Measurements from ENCODE around the gene STRA6.

The STRA6 gene

GRCh38 chr15:74243431-74243830 is 40.8 kb upstream of the STRA6 start:
- peaks cover 37% of the 10 kb centered on the region for H3K4me1 ChIP-seq (ENCODE audit: insufficient read depth, insufficient read length)
- no peaks in the 10 kb centered on the region for H3K9me3 ChIP-seq (ENCODE audit: insufficient read depth, low read length)
- H3K9ac ChIP-seq (ENCODE audit: insufficient read length, low read depth) = no peak overlapping the region
- no peaks in the 10 kb centered on the region for H3K36me3 ChIP-seq (ENCODE audit: insufficient read depth, insufficient read length, low read length)
- H3K27me3 ChIP-seq (ENCODE audit: insufficient read depth, insufficient read length) = peaks cover 16% of the 10 kb centered on the region
- no peak for TF ChIP-seq SUZ12 (IDR thresholded peaks at IDR 0.05; ENCODE audit: extremely low read depth, insufficient read depth, insufficient read length)
- TF ChIP-seq YY1 (IDR thresholded peaks at IDR 0.05; ENCODE audit: insufficient read depth, insufficient read length) = no peak
- TF ChIP-seq ZNF274 (IDR thresholded peaks at IDR 0.05; ENCODE audit: low read depth, low read length) = no peak
- H3K4me3 ChIP-seq (ENCODE audit: insufficient read length, low read depth) = no peak overlapping the region
- DNase-seq (ENCODE audit: low read depth, low spot score) = no peak

DNA sequence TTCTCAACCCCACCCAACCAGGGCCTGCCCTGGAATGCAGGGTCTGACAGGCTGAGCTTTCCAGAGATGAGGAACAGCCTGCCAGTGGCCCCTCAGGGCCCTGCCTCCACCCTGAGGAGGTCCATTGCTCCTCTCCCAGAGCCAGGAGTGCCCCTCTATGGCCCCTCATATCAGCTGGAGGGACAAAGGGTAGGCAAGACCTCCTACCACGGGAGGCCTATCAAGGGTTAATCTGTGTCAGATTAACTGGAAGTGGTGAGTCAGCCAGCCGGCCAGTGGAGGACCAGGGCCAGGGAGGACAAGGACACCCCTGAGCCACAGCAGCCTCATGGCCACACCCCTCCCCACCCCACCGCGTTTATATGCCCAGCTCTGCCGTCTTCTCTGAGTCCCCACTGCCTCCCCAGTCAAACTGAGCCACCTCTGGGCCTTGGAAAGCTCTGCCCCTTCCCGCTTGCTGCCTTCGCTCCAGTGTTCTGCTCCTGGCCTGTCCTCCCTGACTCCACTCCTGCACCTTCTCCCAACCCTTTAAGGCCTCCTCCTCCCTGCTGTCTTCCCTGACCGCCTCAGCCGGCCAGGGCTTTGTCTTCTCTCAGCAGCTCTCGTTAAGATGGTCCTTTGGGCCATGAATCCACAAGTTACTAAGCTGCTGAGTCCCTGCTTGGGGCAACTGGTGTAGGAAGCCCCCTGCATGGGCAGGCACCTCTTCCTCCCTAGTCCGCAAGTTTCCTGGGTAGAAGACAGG is 40.0 kb upstream of the STRA6 start:
- no peak for DNase-seq (ENCODE audit: low read depth, low spot score)

GRCh38 chr15:74240897-74241614 is 38.5 kb upstream of the STRA6 start:
- TF ChIP-seq SUZ12 (IDR thresholded peaks at IDR 0.05; ENCODE audit: extremely low read depth, insufficient read depth, insufficient read length) = no peak
- no peak for TF ChIP-seq ZNF274 (IDR thresholded peaks at IDR 0.05; ENCODE audit: low read depth, low read length)
- no peak for TF ChIP-seq YY1 (IDR thresholded peaks at IDR 0.05; ENCODE audit: insufficient read depth, insufficient read length)

More for the DNA sequence above, 40.0 kb upstream of the STRA6 start:
- peaks cover 16% of the 10 kb centered on the region for H3K27me3 ChIP-seq (ENCODE audit: insufficient read depth, insufficient read length)
- H3K9ac ChIP-seq (ENCODE audit: insufficient read length, low read depth) = no peak overlapping the region
- no peaks in the 10 kb centered on the region for H3K36me3 ChIP-seq (ENCODE audit: insufficient read depth, insufficient read length, low read length)
- H3K9me3 ChIP-seq (ENCODE audit: insufficient read depth, low read length) = no peaks in the 10 kb centered on the region
- H3K4me3 ChIP-seq (ENCODE audit: insufficient read length, low read depth) = no peak overlapping the region
- H3K4me1 ChIP-seq (ENCODE audit: insufficient read depth, insufficient read length) = peaks cover 37% of the 10 kb centered on the region
- TF ChIP-seq YY1 (IDR thresholded peaks at IDR 0.05; ENCODE audit: insufficient read depth, insufficient read length) = no peak
- no peak for TF ChIP-seq SUZ12 (IDR thresholded peaks at IDR 0.05; ENCODE audit: extremely low read depth, insufficient read depth, insufficient read length)
- no peak for TF ChIP-seq ZNF274 (IDR thresholded peaks at IDR 0.05; ENCODE audit: low read depth, low read length)

GRCh38 chr15:74240002-74240568 is 37.5 kb upstream of the STRA6 start:
- no peak for DNase-seq (ENCODE audit: low read depth, low spot score)
- peaks cover 13% of the 10 kb centered on the region for H3K27me3 ChIP-seq (ENCODE audit: insufficient read depth, insufficient read length)
- no peaks in the 10 kb centered on the region for H3K36me3 ChIP-seq (ENCODE audit: insufficient read depth, insufficient read length, low read length)
- H3K4me3 ChIP-seq (ENCODE audit: insufficient read length, low read depth) = no peak overlapping the region
- TF ChIP-seq YY1 (IDR thresholded peaks at IDR 0.05; ENCODE audit: insufficient read depth, insufficient read length) = no peak
- TF ChIP-seq SUZ12 (IDR thresholded peaks at IDR 0.05; ENCODE audit: extremely low read depth, insufficient read depth, insufficient read length) = no peak
- TF ChIP-seq ZNF274 (IDR thresholded peaks at IDR 0.05; ENCODE audit: low read depth, low read length) = no peak
- peaks cover 37% of the 10 kb centered on the region for H3K4me1 ChIP-seq (ENCODE audit: insufficient read depth, insufficient read length)
- H3K9me3 ChIP-seq (ENCODE audit: insufficient read depth, low read length) = no peaks in the 10 kb centered on the region
- H3K9ac ChIP-seq (ENCODE audit: insufficient read length, low read depth) = peak overlapping the region; percentile 15

More at GRCh38 chr15:74240897-74241614, 38.5 kb upstream of the STRA6 start:
- DNase-seq (ENCODE audit: low read depth, low spot score) = no peak
- Histone ChIP-seq H3K36me3 (ENCODE audit: insufficient read depth, insufficient read length, low read length) (no peaks in the 10 kb centered on the region), H3K4me1 (ENCODE audit: insufficient read depth, insufficient read length) (peaks cover 37% of the 10 kb centered on the region), H3K9ac (ENCODE audit: insufficient read length, low read depth) (no peak overlapping the region), H3K9me3 (ENCODE audit: insufficient read depth, low read length) (no peaks in the 10 kb centered on the region), H3K4me3 (ENCODE audit: insufficient read length, low read depth) (no peak overlapping the region), H3K27me3 (ENCODE audit: insufficient read depth, insufficient read length) (peaks cover 17% of the 10 kb centered on the region)

- TF ChIP-seq ZNF274 (IDR thresholded peaks at IDR 0.05; ENCODE audit: low read depth, low read length) (no peak), YY1 (IDR thresholded peaks at IDR 0.05; ENCODE audit: insufficient read depth, insufficient read length) (no peak), SUZ12 (IDR thresholded peaks at IDR 0.05; ENCODE audit: extremely low read depth, insufficient read depth, insufficient read length) (no peak)
- no peak for DNase-seq (ENCODE audit: low read depth, low spot score)
- Histone ChIP-seq H3K9ac (ENCODE audit: insufficient read length, low read depth) (peak overlapping the region; percentile 15), H3K4me1 (ENCODE audit: insufficient read depth, insufficient read length) (peaks cover 46% of the 10 kb centered on the region), H3K4me3 (ENCODE audit: insufficient read length, low read depth) (no peak overlapping the region), H3K27me3 (ENCODE audit: insufficient read depth, insufficient read length) (peaks cover 7% of the 10 kb centered on the region), H3K9me3 (ENCODE audit: insufficient read depth, low read length) (no peaks in the 10 kb centered on the region), H3K36me3 (ENCODE audit: insufficient read depth, insufficient read length, low read length) (no peaks in the 10 kb centered on the region)
Measured at GRCh38 chr15:74239051-74239705, 36.6 kb upstream of the STRA6 start.

GRCh38 chr15:74235962-74236361 is 33.4 kb upstream of the STRA6 start, which contains the start of gene CCDC33:
CCDC33 (plus strand) TSS chr15:74236326; CDS start chr15:74236720, 394 bp downstream.
- no peak within 1 kb of the TSS for H3K9ac ChIP-seq (ENCODE audit: insufficient read length, low read depth)
- H3K4me1 ChIP-seq (ENCODE audit: insufficient read depth, insufficient read length) = peaks cover 45% of the 10 kb centered on the region
- no peak for TF ChIP-seq SUZ12 (IDR thresholded peaks at IDR 0.05; ENCODE audit: extremely low read depth, insufficient read depth, insufficient read length)
- TF ChIP-seq ZNF274 (IDR thresholded peaks at IDR 0.05; ENCODE audit: low read depth, low read length) = no peak
- no peak for TF ChIP-seq YY1 (IDR thresholded peaks at IDR 0.05; ENCODE audit: insufficient read depth, insufficient read length)
- H3K4me3 ChIP-seq (ENCODE audit: insufficient read length, low read depth) = no peak within 1 kb of the TSS
- DNase-seq (ENCODE audit: low read depth, low spot score) = no peak
- H3K27me3 ChIP-seq (ENCODE audit: insufficient read depth, insufficient read length) = peaks cover 10% of the 10 kb centered on the region
- no peaks in the 10 kb centered on the region for H3K9me3 ChIP-seq (ENCODE audit: insufficient read depth, low read length)
- no peaks in the 10 kb centered on the region for H3K36me3 ChIP-seq (ENCODE audit: insufficient read depth, insufficient read length, low read length)

Data from NT2/D1 (cell line).